Chondrocyte (in vitro differentiated cells): ENCODE measurements around the gene LAG3. TPM values are rescaled to one million over a fixed set of nuclear protein-coding genes. Genes with fewer than 3 reads are reported as not detected.

Experiments
- DNase-seq: peaks from one replicate; pipeline ENCODE4 v3.0.0; 2021; ENCODE audit warnings: mixed read lengths, low spot score
- H3K27ac Mint-ChIP-seq: one replicate; pipeline ENCODE4 v1.8.0; 2021; ENCODE audit warnings: mild to moderate bottlenecking, moderate library complexity, mixed read lengths; ENCODE audit not compliant: unreplicated experiment
- H3K27me3 Mint-ChIP-seq: 2 replicates; pipeline ENCODE4 v1.8.0; 2021; ENCODE audit warnings: low read depth, mixed read lengths
- H3K36me3 Mint-ChIP-seq: 2 replicates; pipeline ENCODE4 v1.8.0; 2021; ENCODE audit warnings: low read depth, mixed read lengths
- H3K4me1 Mint-ChIP-seq: 2 replicates; pipeline ENCODE4 v1.8.0; 2021; ENCODE audit warnings: low read depth, mild to moderate bottlenecking, mixed read lengths
- H3K4me3 Mint-ChIP-seq: one replicate; pipeline ENCODE4 v1.8.0; 2021; ENCODE audit warnings: mild to moderate bottlenecking, moderate library complexity, mixed read lengths; ENCODE audit not compliant: unreplicated experiment
- H3K9me3 Mint-ChIP-seq: 2 replicates; pipeline ENCODE4 v1.8.0; 2021; ENCODE audit warnings: low read depth, mixed read lengths
- CTCF ChIP-seq: fragments of 200-600 bp; sonication (generic); IDR thresholded peaks from 2 replicates; pipeline ENCODE4 v1.5.0; 2021; ENCODE audit warnings: antibody characterized with exemption, mild to moderate bottlenecking, moderate library complexity
- total RNA-seq: library from RNA; stranded (reverse); gene quantifications from 3 replicates; pipeline ENCODE4 v1.2.1, GENCODE V29; 2021

Gene LAG3
- total RNA-seq, 1 donor from 2014 or later: 1.0 TPM

- Mint-ChIP-seq H3K9me3 (no peaks in the 10 kb centered on the region), H3K4me1 (peaks cover 13% of the 10 kb centered on the region), H3K36me3 (peaks cover 20% of the 10 kb centered on the region), H3K4me3 (no peak overlapping the region), H3K27me3 (no peaks in the 10 kb centered on the region), H3K27ac (no peak overlapping the region)
- no peak for TF ChIP-seq CTCF
- DNase-seq: no peak
These were observed 43.1 kb upstream of the LAG3 start for GRCh38 chr12:6729186-6729585.

- no peak for TF ChIP-seq CTCF
- Mint-ChIP-seq H3K27me3 (no peaks in the 10 kb centered on the region), H3K9me3 (no peaks in the 10 kb centered on the region), H3K4me1 (peaks cover 12% of the 10 kb centered on the region), H3K27ac (no peak overlapping the region), H3K4me3 (no peak overlapping the region), H3K36me3 (peaks cover 20% of the 10 kb centered on the region)
- DNase-seq: no peak
These were observed 42.2 kb upstream of the LAG3 start for GRCh38 chr12:6730169-6730568.

- peaks cover 18% of the 10 kb centered on the region for H3K4me1 Mint-ChIP-seq
- H3K4me3 Mint-ChIP-seq: no peak overlapping the region
- H3K27me3 Mint-ChIP-seq: no peaks in the 10 kb centered on the region
- no peaks in the 10 kb centered on the region for H3K9me3 Mint-ChIP-seq
- no peak for DNase-seq
- peaks cover 11% of the 10 kb centered on the region for H3K36me3 Mint-ChIP-seq
- no peak for TF ChIP-seq CTCF
- peak overlapping the region; percentile 72 for H3K27ac Mint-ChIP-seq
These were observed 37.6 kb upstream of the LAG3 start for GRCh38 chr12:6734506-6735387.

GRCh38 chr12:6735448-6736191 is 36.7 kb upstream of the LAG3 start:
- no peaks in the 10 kb centered on the region for H3K9me3 Mint-ChIP-seq

More at GRCh38 chr12:6735448-6736191, 36.7 kb upstream of the LAG3 start:
- Mint-ChIP-seq H3K27ac (peak overlapping the region; percentile 84), H3K27me3 (no peaks in the 10 kb centered on the region), H3K36me3 (peaks cover 6% of the 10 kb centered on the region), H3K4me1 (peaks cover 18% of the 10 kb centered on the region), H3K4me3 (no peak overlapping the region)
- peak; percentile 92 for TF ChIP-seq CTCF
- DNase-seq: no peak
